ENCODE results near the gene FURIN.

DNA sequence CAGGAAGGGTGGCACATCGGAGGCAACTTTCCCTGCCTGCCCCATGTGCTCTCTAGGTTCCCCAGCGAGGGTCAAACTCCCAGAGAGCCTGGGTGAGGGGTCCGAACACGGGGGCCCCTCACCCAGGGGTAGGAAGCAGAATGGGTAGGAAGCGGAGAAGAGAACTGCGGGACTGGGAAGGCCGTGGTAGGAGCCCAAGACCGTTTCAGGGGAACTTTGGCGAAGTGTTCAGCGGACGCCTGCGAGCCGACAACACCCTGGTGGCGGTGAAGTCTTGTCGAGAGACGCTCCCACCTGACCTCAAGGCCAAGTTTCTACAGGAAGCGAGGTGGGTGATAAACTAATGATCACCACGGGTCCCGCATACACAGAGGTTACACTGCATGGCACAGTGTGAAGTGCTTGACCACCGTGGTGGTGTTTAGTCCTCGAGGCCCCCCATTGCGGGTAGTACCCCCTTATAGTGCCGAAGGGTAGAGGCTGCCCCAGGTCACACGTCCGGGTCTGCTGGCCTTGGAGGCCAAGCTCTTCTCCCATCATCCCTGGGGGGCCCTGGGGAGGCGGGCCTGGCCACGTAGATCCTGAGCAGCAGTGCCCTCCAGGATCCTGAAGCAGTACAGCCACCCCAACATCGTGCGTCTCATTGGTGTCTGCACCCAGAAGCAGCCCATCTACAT is 24.2 kb downstream of the FURIN start:
- no peak for TF ChIP-seq POLR2A (IDR thresholded peaks at IDR 0.05; ENCODE audit: low read depth, low read length)
- no peak for TF ChIP-seq RAD21 (IDR thresholded peaks at IDR 0.05; ENCODE audit: low read length)
- TF ChIP-seq, protein P1, sequence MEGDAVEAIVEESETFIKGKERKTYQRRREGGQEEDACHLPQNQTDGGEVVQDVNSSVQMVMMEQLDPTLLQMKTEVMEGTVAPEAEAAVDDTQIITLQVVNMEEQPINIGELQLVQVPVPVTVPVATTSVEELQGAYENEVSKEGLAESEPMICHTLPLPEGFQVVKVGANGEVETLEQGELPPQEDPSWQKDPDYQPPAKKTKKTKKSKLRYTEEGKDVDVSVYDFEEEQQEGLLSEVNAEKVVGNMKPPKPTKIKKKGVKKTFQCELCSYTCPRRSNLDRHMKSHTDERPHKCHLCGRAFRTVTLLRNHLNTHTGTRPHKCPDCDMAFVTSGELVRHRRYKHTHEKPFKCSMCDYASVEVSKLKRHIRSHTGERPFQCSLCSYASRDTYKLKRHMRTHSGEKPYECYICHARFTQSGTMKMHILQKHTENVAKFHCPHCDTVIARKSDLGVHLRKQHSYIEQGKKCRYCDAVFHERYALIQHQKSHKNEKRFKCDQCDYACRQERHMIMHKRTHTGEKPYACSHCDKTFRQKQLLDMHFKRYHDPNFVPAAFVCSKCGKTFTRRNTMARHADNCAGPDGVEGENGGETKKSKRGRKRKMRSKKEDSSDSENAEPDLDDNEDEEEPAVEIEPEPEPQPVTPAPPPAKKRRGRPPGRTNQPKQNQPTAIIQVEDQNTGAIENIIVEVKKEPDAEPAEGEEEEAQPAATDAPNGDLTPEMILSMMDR (conservative IDR thresholded peaks at IDR 0.05; ENCODE audit: low read depth, low read length): no peak
- TF ChIP-seq, protein P2, sequence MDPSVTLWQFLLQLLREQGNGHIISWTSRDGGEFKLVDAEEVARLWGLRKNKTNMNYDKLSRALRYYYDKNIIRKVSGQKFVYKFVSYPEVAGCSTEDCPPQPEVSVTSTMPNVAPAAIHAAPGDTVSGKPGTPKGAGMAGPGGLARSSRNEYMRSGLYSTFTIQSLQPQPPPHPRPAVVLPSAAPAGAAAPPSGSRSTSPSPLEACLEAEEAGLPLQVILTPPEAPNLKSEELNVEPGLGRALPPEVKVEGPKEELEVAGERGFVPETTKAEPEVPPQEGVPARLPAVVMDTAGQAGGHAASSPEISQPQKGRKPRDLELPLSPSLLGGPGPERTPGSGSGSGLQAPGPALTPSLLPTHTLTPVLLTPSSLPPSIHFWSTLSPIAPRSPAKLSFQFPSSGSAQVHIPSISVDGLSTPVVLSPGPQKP (IDR thresholded peaks at IDR 0.05; ENCODE audit: borderline replicate concordance, low read depth, low read length): no peak
- no peak for TF ChIP-seq MAFK (IDR thresholded peaks at IDR 0.05; ENCODE audit: low read depth, low read length)
- TF ChIP-seq SMC3 (IDR thresholded peaks at IDR 0.05; ENCODE audit: low read depth, low read length): no peak
- TF ChIP-seq, protein P3, sequence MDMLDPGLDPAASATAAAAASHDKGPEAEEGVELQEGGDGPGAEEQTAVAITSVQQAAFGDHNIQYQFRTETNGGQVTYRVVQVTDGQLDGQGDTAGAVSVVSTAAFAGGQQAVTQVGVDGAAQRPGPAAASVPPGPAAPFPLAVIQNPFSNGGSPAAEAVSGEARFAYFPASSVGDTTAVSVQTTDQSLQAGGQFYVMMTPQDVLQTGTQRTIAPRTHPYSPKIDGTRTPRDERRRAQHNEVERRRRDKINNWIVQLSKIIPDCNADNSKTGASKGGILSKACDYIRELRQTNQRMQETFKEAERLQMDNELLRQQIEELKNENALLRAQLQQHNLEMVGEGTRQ (IDR thresholded peaks at IDR 0.05; ENCODE audit: low read depth, low read length): no peak
- TF ChIP-seq RFX5 (IDR thresholded peaks at IDR 0.05; ENCODE audit: low read depth, low read length): no peak
- no peak for TF ChIP-seq MAZ (IDR thresholded peaks at IDR 0.05; ENCODE audit: borderline replicate concordance, low read depth, low read length)
- no peak for TF ChIP-seq BHLHE40 (IDR thresholded peaks at IDR 0.05; ENCODE audit: low read depth, low read length)
- no peak for TF ChIP-seq NFE2L2 (IDR thresholded peaks at IDR 0.05; ENCODE audit: low read depth, low read length)
- no peak for TF ChIP-seq MXI1 (IDR thresholded peaks at IDR 0.05; ENCODE audit: borderline replicate concordance, low read depth, low read length)
- no peak for TF ChIP-seq FOS (IDR thresholded peaks at IDR 0.05; ENCODE audit: low read depth, low read length)
- no peak for TF ChIP-seq CEBPB (IDR thresholded peaks at IDR 0.05; ENCODE audit: low read depth, low read length)

Measured in IMR-90 (cell line).